Measurements from ENCODE around the gene ATP8A1.

- TF ChIP-seq, protein P1, sequence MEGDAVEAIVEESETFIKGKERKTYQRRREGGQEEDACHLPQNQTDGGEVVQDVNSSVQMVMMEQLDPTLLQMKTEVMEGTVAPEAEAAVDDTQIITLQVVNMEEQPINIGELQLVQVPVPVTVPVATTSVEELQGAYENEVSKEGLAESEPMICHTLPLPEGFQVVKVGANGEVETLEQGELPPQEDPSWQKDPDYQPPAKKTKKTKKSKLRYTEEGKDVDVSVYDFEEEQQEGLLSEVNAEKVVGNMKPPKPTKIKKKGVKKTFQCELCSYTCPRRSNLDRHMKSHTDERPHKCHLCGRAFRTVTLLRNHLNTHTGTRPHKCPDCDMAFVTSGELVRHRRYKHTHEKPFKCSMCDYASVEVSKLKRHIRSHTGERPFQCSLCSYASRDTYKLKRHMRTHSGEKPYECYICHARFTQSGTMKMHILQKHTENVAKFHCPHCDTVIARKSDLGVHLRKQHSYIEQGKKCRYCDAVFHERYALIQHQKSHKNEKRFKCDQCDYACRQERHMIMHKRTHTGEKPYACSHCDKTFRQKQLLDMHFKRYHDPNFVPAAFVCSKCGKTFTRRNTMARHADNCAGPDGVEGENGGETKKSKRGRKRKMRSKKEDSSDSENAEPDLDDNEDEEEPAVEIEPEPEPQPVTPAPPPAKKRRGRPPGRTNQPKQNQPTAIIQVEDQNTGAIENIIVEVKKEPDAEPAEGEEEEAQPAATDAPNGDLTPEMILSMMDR (IDR thresholded peaks at IDR 0.05) = no peak
- TF ChIP-seq POLR2A (IDR thresholded peaks at IDR 0.05) = no peak
Observed at GRCh38 chr4:42464550-42465094, 192.3 kb downstream of the ATP8A1 start.

Measured in right lobe of liver (tissue), 4 donors.